GM18858 (cell line): ENCODE measurements around the gene NTHL1.
"Not testable (repeated sequence)": the region's sequence is repeated elsewhere in the genome, so short reads cannot be mapped to it uniquely, and the experiment has no call there.

Experiments used
- ATAC-seq: cut with Tn5 transposase; IDR thresholded peaks from one replicate; pipeline ENCODE4 v1.9.1; 2021; ENCODE audit not compliant: unreplicated experiment

NTHL1 gene

GRCh38 chr16:2011726-2012125 lies 35.9 kb downstream of the NTHL1 start:
- not testable (repeated sequence) for ATAC-seq

DNA sequence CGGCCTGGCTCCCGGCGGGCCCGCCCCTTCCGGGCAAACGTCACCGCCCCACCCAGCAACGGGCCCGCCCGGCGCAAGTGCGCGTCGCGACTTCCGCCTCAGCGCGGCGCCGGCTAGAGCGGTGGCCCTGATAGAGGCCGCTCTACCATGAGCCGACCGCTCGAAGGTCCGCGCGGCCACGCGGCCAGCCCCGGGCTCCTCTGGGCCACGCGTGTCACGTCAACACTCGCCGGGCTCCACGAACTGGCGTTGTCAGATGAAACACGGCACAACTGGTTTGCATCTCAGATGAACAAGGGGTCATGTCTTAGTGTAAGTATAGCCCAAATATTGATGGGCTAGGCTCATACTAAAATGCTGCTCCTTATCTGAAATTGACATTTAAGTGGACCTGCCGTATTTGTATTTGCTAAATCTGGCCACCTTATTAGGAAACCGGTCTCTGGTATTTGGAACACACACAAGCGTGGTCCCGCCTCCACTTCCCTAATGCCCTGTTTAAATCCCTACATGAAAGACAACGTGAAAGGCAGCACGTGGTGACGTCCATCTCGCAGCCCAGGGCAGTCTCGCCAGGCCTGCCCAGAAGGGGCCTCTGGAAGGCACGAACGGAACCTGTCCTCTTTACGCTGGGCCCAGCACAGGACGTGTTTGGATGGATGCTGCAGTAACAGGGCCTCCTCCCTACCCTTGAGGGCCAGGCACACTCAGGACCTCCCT lies 37.7 kb downstream of the NTHL1 start, which contains the start of gene ZNF598:
Gene ZNF598, minus strand, starts transcription at position 31 of the 720 bp plus-strand sequence.
- ATAC-seq = peak; percentile 44

- peak; percentile 28 for ATAC-seq
These were observed 38.4 kb downstream of the NTHL1 start for GRCh38 chr16:2009164-2009711.

- no peak for ATAC-seq
These were observed 38.9 kb downstream of the NTHL1 start for GRCh38 chr16:2008631-2009163.

GRCh38 chr16:2008009-2008526 lies 39.6 kb downstream of the NTHL1 start:
- ATAC-seq = no peak

DNA sequence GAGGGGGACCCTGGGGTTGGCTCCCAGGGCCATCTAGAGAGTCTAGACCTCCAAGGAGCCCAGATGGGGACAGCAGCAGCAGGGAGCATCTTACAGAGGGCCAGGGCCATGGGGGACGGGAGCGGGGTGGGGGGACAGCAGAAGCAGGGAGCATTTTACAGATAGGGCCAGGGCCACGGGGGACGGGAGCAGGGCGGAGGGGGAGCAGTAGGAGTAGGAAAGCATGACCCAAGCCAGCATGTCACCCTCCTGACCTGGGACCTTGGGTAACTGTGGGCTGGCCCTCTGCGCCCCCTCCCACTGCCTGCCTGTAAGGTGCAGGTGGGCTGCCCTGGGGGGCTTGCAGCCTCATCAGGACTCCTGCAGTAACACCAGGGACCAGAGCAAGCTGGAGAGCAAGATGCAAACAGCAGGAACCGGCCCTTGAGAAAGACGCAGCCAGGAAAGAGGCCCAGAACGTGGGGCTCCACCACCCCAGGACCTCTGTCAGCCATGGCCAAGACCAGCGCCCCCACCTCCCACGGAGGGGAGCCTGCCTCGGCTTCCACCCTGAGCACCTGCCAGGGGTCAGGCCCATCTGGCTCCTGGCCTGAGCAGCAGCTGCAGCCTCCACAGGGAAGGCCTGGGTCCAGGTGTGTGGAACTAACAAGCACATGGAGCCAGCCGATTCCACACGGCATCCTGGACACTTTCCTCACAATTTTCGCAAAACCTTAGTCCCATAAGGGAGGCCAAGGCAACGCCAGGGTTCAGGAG lies 40.4 kb downstream of the NTHL1 start:
- ATAC-seq = no peak

- ATAC-seq = no peak
These were observed 41.3 kb downstream of the NTHL1 start for GRCh38 chr16:2006317-2006716.

GRCh38 chr16:2005646-2006045 lies 42.0 kb downstream of the NTHL1 start:
- no peak for ATAC-seq

DNA sequence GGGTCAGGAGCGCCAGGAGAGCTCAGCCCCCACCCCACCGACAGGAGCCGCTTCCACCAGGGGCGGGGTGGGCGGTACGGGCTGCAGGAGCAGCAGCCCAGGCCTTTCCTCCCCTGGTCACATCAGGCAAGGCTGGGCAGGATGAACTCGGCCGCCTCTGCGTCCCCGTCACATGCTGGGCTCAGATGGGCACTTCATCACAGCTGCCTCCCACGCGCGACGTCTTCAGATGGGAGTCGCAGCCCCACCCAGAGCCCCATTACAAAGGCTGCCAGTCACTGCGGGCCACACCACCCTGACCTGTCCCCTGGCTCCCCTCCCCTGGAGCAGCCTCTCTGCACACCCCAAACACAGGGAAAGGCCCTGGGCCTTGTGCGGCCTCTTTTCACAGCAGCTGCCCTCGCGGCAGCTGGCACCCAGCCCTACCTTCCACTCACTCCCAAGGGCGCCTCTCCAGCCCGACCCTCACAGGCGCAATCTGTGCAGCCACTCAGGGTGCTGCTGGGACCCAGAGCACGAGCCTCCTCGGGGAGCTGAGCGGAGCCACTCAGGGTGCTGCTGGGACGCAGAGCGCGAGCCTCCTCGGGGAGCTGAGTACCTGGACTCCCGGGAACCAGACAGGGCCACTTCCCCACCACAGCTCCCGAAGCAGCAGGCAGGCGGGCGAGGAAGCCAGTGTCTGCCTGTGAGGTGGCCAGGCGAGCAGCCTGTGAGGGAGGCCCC lies 42.7 kb downstream of the NTHL1 start:
- no peak for ATAC-seq

GRCh38 chr16:2003827-2004641 lies 43.6 kb downstream of the NTHL1 start:
- no peak for ATAC-seq

DNA sequence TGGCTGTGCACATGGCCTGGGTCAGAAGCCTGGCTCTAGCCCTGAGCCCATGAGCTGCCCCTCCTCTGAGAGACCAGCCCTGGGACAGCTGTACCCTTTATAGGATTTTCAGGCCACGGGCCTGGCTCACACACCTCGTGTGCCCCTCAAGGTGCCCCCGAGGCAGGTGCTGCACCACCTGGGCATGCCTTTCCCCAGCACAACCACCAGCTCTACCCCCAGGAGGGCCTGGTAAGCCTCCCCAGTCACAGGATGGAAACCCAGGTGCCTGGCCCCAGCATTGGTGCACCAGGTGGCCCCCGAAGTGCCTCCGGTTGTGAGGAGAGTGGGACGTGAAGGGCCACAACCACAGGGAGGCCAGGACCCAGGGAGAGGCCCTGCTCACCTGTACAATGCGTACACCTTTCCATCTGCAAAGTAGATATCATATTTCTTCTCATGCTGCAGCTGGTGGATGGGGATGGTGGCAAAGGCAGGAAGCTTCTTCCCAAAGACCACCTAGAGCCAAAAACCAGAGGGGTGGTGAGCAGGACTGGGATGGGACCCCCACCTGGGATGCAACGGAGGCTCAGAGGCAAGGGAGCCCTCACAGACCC lies 44.3 kb downstream of the NTHL1 start:
- no peak for ATAC-seq

DNA sequence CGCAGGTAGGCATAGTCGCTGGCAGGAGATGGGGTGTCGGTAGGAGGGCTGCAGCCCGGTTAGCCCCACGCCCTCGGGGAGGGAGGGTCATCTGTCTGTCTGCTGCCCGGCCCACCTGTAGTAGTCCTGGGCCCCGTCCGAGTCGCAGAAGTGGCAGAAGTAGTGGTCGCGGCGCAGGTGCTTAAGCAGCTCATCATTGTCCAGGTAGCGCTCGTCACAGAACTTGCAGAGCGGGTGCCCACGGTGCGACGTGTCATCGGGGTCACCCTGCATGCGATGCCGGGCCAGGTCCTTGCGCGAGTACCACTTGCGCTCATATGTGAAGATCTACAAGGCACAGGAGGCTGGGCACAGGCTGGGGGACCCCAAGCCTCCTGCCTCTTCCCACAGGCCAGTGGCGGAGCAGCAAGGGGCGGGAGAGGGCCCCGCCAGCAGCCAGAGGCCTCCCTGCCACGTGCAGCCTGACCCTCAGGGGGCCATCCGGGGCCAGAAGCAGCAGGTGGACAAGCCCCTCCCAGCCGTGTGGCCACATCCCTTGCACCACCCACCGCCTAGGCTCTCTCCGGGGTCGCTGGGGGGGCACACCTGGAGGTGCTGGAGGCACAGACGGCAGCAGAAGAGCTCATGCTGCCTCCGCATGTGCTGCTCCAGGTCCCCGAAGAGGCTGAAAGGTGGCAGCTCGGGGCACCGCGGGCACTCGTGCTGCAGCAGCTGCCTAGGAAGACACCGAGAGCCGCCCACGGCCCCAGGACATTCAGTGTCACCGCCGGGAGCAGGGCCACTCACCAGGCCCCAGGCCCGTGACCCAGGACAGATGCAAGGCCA lies 45.0 kb downstream of the NTHL1 start:
- ATAC-seq = no peak

DNA sequence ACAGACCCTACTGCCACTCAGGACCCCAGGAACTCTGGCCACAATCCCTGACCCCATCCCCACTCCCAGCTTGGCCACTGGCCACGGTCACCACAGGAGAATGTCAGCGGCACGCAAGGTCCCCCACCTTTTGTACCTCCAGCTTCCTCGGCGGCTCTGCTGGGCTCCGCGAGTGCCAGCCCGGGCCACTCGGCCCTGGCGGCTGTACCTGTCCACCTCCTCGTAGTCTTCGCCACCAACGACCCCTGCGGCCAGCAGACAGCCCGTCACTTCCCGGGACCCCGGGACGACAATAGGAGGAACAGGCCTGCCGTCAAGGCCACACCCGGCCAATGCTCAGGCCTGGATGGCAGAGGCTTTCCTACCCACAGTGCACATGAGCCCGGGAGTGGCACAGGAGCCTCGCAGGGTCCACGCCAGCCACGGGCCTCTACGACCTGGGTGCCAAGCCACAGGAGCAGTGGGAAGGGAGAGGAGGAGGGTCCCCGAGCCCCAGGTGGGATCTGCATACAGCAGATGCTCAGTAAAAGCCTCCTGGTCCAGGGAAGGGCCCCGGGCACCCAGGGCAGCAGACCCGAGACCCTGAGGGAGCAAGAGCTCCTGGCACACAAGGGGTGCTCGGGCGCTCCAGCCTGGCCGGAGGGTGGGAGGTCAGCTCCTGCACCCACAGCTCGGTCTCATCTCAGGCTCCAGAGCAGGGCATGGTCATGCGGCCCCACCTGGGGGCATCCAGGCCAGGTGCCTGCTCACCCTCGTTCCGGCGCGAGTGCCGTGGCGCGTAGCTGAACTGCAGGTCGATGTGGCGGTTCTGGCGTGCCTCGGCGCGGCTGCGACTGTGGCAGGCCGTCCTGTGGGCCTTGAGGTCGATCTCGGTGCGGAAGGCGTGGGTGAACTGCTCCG lies 45.9 kb downstream of the NTHL1 start:
- ATAC-seq = no peak

DNA sequence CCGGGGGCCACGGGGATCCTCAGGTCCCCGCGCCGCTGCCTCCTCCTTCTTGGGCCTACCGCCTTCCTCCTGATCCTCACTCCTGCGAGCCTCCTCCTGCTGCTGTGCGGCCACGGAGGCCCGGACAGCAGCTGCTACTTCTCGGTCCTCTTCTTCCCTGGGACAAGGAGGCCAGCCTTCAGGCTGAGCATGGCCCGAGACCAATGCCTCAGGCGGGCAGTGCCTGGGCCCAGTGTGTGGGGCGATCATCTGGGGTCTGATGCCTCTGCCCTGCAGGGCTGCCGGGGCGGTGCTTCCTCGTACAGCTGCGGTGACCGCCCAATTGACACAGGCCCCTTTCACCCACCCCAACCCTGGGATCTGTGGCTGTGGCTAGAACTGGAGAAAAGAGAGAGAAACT lies 46.6 kb downstream of the NTHL1 start:
- no peak for ATAC-seq

DNA sequence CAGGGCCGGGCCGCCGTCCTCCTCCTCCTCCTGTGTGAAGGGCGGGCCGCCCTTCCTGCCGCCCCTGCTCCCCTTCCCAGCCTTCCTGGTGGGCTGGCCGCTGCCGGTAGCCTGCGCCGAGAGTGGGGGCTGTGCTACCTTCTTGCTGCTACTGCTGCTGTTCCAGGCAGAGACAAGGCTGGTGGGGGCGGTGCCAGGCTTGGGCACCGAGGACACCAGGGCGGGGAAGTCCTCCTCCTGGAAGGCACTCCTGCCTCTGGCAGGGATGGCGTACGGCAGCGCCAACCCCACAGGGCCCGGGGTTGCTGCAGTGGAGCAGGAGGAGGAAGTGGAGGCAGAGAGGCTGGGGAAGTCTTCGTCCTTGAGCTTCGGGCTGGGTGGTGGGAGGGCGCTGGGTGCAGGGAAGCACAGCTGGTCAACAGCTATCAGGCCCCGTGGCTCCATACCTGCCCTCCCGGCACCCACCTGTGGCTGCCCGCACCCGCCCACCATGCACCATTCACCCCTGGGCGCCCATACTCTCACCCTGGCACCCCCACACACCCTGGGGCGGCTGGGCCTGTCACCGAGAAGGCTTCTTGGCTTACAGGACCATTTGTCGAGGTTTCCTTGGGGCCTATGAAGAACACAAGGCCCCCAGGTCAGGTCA lies 47.6 kb downstream of the NTHL1 start:
- no peak for ATAC-seq

DNA sequence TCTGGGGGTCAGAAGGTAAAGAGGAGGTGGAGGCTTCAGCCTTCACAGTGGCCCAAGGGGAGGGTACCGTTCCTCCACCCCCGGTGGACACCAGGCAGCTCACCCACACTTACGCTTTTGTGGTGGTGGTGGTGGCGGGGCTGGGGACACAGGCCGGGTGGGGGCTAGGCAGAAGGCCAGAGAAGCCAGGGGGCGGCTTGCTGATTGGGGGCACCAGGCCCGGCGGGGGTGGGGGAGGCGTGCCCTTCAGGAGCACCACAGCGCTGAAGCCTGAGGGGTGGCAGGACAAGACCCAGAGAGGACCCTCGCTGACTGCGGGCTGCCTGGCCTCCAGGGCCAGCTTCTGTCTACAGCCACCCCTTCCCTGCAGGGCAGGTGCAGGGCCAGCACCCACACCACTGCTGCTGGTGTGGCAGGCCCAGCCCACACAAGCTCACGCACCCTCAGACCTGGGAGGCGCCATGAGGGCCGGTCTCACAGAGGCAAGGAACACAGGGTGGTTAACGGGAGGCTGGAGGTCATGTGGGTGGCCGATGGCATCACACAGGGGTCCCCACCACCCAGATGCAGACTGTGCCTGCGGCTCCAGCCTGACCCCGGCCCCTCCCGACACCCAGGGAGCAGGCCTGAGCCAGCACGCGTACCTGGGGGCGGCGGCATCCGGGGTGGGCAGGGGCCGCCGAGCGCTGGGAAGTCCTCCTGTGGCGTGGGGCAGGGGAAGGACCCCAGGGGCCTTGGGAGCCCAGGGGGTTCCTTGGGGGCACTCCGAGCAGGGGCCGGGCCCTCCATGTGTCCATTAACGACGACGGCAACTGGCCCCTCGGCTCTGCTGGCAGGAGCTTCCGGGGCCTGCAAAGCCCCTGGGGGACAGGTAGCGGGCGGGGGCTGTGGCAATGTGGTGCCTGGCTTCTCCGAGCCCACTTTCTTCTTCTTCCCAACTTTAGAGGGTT lies 48.5 kb downstream of the NTHL1 start:
- no peak for ATAC-seq
